Measurements from ENCODE around the gene FLRT1.

FLRT1 gene

DNA sequence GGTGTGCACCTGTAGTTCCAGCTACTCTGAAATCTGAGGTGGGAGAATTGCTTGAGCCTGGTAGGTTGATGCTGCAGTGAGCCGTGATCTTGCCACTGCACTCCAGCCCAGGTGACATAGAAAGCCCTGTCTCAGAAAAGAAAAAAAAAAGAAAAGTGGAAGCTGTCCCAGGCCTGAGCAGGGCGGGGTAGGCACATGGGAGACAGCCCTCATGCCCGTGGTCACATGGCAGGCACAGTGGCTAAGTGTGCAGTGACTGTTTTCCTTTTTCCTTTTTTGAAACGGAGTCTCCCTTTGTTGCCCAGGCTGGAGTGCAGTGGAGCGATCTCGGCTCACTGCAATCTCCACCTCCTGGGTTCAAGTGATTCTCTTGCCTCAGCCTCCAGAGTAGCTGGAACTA is 41.7 kb upstream of the FLRT1 start:
- H2AK5ac ChIP-seq (ENCODE audit: low read length) = no peak overlapping the region
- no peak overlapping the region for H3K4me2 ChIP-seq (ENCODE audit: low read length)
- no peak overlapping the region for H2BK5ac ChIP-seq (ENCODE audit: low read length)
- no peak overlapping the region for H3K18ac ChIP-seq (ENCODE audit: low read length)
- H3K56ac ChIP-seq (ENCODE audit: low read length) = no peak overlapping the region
- H3K4me3 ChIP-seq (ENCODE audit: low read length) = no peak overlapping the region
- no peak overlapping the region for H2BK15ac ChIP-seq (replicated peaks; ENCODE audit: low read depth)
- no peaks in the 10 kb centered on the region for H3K27me3 ChIP-seq (ENCODE audit: insufficient read depth, low read length, poor library complexity)
- no peak overlapping the region for H3K9ac ChIP-seq (ENCODE audit: low read length)
- H3K79me1 ChIP-seq (ENCODE audit: low read length) = peaks cover 8% of the 10 kb centered on the region
- WGBS (ENCODE audit: extremely low coverage, insufficient coverage, low lambda C conversion rate) = no CpG with 5 or more reads among the region's 6 CpGs
- peaks cover 2% of the 10 kb centered on the region for H3K4me1 ChIP-seq (ENCODE audit: control insufficient read depth, low read depth, low read length)
- no peak overlapping the region for H3K4ac ChIP-seq (ENCODE audit: low read depth, low read length)
- no peak for DNase-seq
- no peak overlapping the region for H3K23ac ChIP-seq (ENCODE audit: low read length)
- H3K27ac ChIP-seq (ENCODE audit: low read depth, low read length) = no peak overlapping the region
- peaks cover 2% of the 10 kb centered on the region for H3K79me2 ChIP-seq (ENCODE audit: control insufficient read depth, insufficient read depth, low read length)
- no peak overlapping the region for H4K8ac ChIP-seq (ENCODE audit: low read depth, low read length)
- no peak overlapping the region for H4K5ac ChIP-seq (ENCODE audit: low read length)
- H2BK120ac ChIP-seq (ENCODE audit: low read depth, low read length) = no peak overlapping the region
- H3K36me3 ChIP-seq (ENCODE audit: control insufficient read depth, insufficient read depth, low read length) = peaks cover 15% of the 10 kb centered on the region

DNA sequence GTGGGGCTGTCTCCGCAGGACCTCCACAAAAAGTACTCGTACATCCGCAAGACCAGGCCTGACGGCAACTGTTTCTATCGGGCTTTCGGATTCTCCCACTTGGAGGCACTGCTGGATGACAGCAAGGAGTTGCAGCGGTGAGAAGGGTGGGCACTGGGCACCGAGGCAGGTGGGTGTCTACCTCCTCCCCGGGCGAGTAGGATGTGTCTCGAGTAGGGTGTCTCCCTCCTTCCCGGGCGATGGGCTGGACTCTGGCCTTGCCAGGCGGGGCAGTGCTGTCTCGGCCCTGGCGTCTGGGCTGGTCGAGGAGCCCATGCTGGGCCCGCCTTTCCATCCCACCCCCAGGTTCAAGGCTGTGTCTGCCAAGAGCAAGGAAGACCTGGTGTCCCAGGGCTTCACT is 39.2 kb upstream of the FLRT1 start:
- no peak overlapping the region for H3K4ac ChIP-seq (ENCODE audit: low read depth, low read length)
- no CpG with 5 or more reads among the region's 18 CpGs for WGBS (ENCODE audit: extremely low coverage, insufficient coverage, low lambda C conversion rate)
- DNase-seq = no peak

DNA sequence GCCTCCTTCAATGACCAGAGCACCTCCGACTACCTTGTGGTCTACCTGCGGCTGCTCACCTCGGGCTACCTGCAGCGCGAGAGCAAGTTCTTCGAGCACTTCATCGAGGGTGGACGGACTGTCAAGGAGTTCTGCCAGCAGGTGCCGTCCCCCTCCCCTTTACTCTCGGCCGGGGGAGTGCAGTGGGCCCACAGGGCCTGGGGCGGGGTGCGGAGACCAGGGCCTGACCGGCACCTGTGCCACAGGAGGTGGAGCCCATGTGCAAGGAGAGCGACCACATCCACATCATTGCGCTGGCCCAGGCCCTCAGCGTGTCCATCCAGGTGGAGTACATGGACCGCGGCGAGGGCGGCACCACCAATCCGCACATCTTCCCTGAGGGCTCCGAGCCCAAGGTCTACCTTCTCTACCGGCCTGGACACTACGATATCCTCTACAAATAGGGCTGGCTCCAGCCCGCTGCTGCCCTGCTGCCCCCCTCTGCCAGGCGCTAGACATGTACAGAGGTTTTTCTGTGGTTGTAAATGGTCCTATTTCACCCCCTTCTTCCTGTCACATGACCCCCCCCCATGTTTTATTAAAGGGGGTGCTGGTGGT is 38.5 kb upstream of the FLRT1 start:
- Histone ChIP-seq H4K5ac (ENCODE audit: low read length) (no peak overlapping the region), H3K4me1 (ENCODE audit: control insufficient read depth, low read depth, low read length) (peaks cover 2% of the 10 kb centered on the region), H3K4me3 (ENCODE audit: low read length) (no peak overlapping the region), H3K27ac (ENCODE audit: low read depth, low read length) (no peak overlapping the region), H3K27me3 (ENCODE audit: insufficient read depth, low read length, poor library complexity) (no peaks in the 10 kb centered on the region), H4K8ac (ENCODE audit: low read depth, low read length) (no peak overlapping the region), H3K18ac (ENCODE audit: low read length) (no peak overlapping the region), H3K9ac (ENCODE audit: low read length) (no peak overlapping the region), H3K4me2 (ENCODE audit: low read length) (no peak overlapping the region), H2BK5ac (ENCODE audit: low read length) (no peak overlapping the region), H3K23ac (ENCODE audit: low read length) (no peak overlapping the region), H2AK5ac (ENCODE audit: low read length) (no peak overlapping the region), H3K4ac (ENCODE audit: low read depth, low read length) (no peak overlapping the region), H3K79me1 (ENCODE audit: low read length) (peaks cover 3% of the 10 kb centered on the region), H3K79me2 (ENCODE audit: control insufficient read depth, insufficient read depth, low read length) (no peaks in the 10 kb centered on the region), H2BK120ac (ENCODE audit: low read depth, low read length) (no peak overlapping the region), H2BK15ac (replicated peaks; ENCODE audit: low read depth) (no peak overlapping the region), H3K56ac (ENCODE audit: low read length) (no peak overlapping the region), H3K36me3 (ENCODE audit: control insufficient read depth, insufficient read depth, low read length) (peaks cover 10% of the 10 kb centered on the region)
- no peak for DNase-seq
- no CpG with 5 or more reads among the region's 27 CpGs for WGBS (ENCODE audit: extremely low coverage, insufficient coverage, low lambda C conversion rate)

More for the DNA sequence above, 39.2 kb upstream of the FLRT1 start:
- Histone ChIP-seq H3K9ac (ENCODE audit: low read length) (no peak overlapping the region), H3K4me1 (ENCODE audit: control insufficient read depth, low read depth, low read length) (peaks cover 2% of the 10 kb centered on the region), H3K27ac (ENCODE audit: low read depth, low read length) (no peak overlapping the region), H3K4me3 (ENCODE audit: low read length) (no peak overlapping the region), H4K8ac (ENCODE audit: low read depth, low read length) (no peak overlapping the region), H3K79me2 (ENCODE audit: control insufficient read depth, insufficient read depth, low read length) (no peaks in the 10 kb centered on the region), H3K56ac (ENCODE audit: low read length) (no peak overlapping the region), H3K27me3 (ENCODE audit: insufficient read depth, low read length, poor library complexity) (no peaks in the 10 kb centered on the region), H2BK120ac (ENCODE audit: low read depth, low read length) (no peak overlapping the region), H2BK15ac (replicated peaks; ENCODE audit: low read depth) (no peak overlapping the region), H3K36me3 (ENCODE audit: control insufficient read depth, insufficient read depth, low read length) (peaks cover 10% of the 10 kb centered on the region), H2AK5ac (ENCODE audit: low read length) (no peak overlapping the region), H4K5ac (ENCODE audit: low read length) (no peak overlapping the region), H3K4me2 (ENCODE audit: low read length) (no peak overlapping the region), H3K23ac (ENCODE audit: low read length) (no peak overlapping the region), H3K79me1 (ENCODE audit: low read length) (peaks cover 3% of the 10 kb centered on the region), H2BK5ac (ENCODE audit: low read length) (no peak overlapping the region), H3K18ac (ENCODE audit: low read length) (no peak overlapping the region)

DNA sequence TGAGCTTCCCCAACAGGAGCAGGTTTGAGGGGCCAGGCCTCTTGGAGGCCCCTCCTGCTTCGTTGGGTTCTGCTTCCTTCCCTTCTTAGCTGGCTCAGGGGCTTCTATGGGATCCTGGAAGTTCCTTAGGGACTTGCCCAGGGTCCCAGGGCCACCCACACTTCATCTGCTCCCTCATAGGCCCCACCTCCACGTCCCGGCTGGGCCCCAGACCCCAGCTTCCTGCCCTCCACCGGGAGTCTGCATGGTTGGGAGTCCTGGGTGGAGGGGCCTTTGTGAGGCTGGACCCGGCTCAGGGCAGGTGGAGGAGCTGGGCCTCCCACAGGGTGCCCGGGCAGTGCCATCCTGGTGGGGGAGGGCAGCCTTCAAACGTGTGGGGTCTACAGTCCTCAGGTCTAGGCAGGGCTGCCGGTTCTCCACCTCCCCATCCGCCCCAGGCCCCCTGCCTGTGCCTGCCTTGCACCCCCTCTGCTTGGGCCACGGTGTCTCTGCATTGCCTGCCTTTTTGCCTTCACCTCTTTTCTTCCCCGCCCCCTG is 37.9 kb upstream of the FLRT1 start:
- no peak overlapping the region for H3K9ac ChIP-seq (ENCODE audit: low read length)
- no peak overlapping the region for H3K27ac ChIP-seq (ENCODE audit: low read depth, low read length)
- no peaks in the 10 kb centered on the region for H3K27me3 ChIP-seq (ENCODE audit: insufficient read depth, low read length, poor library complexity)
- no peak overlapping the region for H3K23ac ChIP-seq (ENCODE audit: low read length)
- no peak overlapping the region for H2AK5ac ChIP-seq (ENCODE audit: low read length)
- H3K56ac ChIP-seq (ENCODE audit: low read length) = no peak overlapping the region
- H3K79me2 ChIP-seq (ENCODE audit: control insufficient read depth, insufficient read depth, low read length) = no peaks in the 10 kb centered on the region
- H2BK5ac ChIP-seq (ENCODE audit: low read length) = no peak overlapping the region
- DNase-seq = no peak
- H3K79me1 ChIP-seq (ENCODE audit: low read length) = peaks cover 2% of the 10 kb centered on the region
- H2BK120ac ChIP-seq (ENCODE audit: low read depth, low read length) = no peak overlapping the region
- H4K8ac ChIP-seq (ENCODE audit: low read depth, low read length) = no peak overlapping the region
- no peak overlapping the region for H3K4ac ChIP-seq (ENCODE audit: low read depth, low read length)
- H3K4me1 ChIP-seq (ENCODE audit: control insufficient read depth, low read depth, low read length) = peaks cover 2% of the 10 kb centered on the region
- H4K5ac ChIP-seq (ENCODE audit: low read length) = no peak overlapping the region
- no peak overlapping the region for H3K4me3 ChIP-seq (ENCODE audit: low read length)
- peaks cover 10% of the 10 kb centered on the region for H3K36me3 ChIP-seq (ENCODE audit: control insufficient read depth, insufficient read depth, low read length)
- WGBS (ENCODE audit: extremely low coverage, insufficient coverage, low lambda C conversion rate) = no CpG with 5 or more reads among the region's 11 CpGs
- H3K18ac ChIP-seq (ENCODE audit: low read length) = no peak overlapping the region
- H2BK15ac ChIP-seq (replicated peaks; ENCODE audit: low read depth) = no peak overlapping the region
- H3K4me2 ChIP-seq (ENCODE audit: low read length) = no peak overlapping the region

DNA sequence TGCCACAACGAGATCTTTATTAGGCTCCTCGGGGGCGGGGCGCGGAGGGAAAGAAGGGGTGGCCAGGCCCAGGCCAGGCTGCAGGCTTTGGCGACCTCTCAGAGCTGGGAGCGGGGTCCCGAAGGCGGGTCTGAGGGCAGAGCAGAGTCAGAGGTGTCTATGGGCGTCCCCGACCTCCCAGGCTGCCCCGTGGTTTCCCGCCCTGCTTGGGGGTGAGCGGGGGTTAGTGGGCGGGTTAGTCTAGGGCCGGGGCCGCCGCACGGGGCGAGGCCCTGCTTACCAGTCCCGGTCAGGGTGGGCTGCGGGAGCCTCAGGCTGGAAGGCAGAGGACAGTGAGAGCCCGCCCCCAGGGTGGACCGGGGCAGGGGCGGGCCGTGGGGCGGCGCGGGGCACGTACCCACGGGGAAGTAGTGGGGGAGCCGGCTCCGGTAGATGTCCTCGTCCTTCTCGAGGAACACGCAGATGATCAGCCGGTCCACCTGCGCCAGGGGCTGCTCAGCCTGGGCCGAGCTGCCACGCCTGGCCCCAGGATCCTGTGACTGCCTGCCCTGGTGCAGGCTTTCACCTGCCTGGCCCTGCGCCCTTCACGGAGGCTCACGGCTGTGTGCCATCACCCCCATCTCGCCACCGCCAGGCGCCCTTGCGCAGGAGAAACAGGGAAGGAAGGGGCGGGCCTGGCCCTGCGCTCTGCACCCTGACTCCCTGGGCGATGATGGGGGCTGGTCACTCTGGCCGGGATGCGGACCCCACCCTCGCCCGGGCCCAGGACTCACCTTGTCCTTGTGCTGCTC is 37.0 kb upstream of the FLRT1 start:
- Histone ChIP-seq H4K5ac (ENCODE audit: low read length) (no peak overlapping the region), H3K79me1 (ENCODE audit: low read length) (no peaks in the 10 kb centered on the region), H3K9ac (ENCODE audit: low read length) (peak overlapping the region; percentile 65), H3K79me2 (ENCODE audit: control insufficient read depth, insufficient read depth, low read length) (no peaks in the 10 kb centered on the region), H2BK120ac (ENCODE audit: low read depth, low read length) (no peak overlapping the region), H3K4me3 (ENCODE audit: low read length) (no peak overlapping the region), H3K36me3 (ENCODE audit: control insufficient read depth, insufficient read depth, low read length) (peaks cover 10% of the 10 kb centered on the region), H2BK5ac (ENCODE audit: low read length) (no peak overlapping the region), H3K18ac (ENCODE audit: low read length) (no peak overlapping the region), H3K4me2 (ENCODE audit: low read length) (peak overlapping the region; percentile 32), H2BK15ac (replicated peaks; ENCODE audit: low read depth) (no peak overlapping the region), H4K8ac (ENCODE audit: low read depth, low read length) (no peak overlapping the region), H3K4me1 (ENCODE audit: control insufficient read depth, low read depth, low read length) (peaks cover 2% of the 10 kb centered on the region), H3K27ac (ENCODE audit: low read depth, low read length) (no peak overlapping the region), H3K27me3 (ENCODE audit: insufficient read depth, low read length, poor library complexity) (no peaks in the 10 kb centered on the region), H2AK5ac (ENCODE audit: low read length) (no peak overlapping the region), H3K4ac (ENCODE audit: low read depth, low read length) (no peak overlapping the region), H3K23ac (ENCODE audit: low read length) (no peak overlapping the region), H3K56ac (ENCODE audit: low read length) (peak overlapping the region; percentile 78)
- DNase-seq = peak; percentile 73
- WGBS (ENCODE audit: extremely low coverage, insufficient coverage, low lambda C conversion rate) = no CpG with 5 or more reads among the region's 54 CpGs
